OCI-LY1 (cell line): ENCODE data around the gene NDUFB3.
"Not testable (repeated sequence)": the region's sequence is repeated elsewhere in the genome, so short reads cannot be mapped to it uniquely, and the experiment has no call there.

ENCODE experiments used
- H2AFZ ChIP-seq: fragments of 200-600 bp; sonication (generic), shearing (Covaris generic); 2 replicates; pipeline ENCODE4 v1.6.0; 2014; ENCODE audit warnings: antibody characterized with exemption, mild to moderate bottlenecking, low read length
- H3F3A ChIP-seq: fragments of 200-600 bp; sonication (generic), shearing (Covaris generic); 2 replicates; pipeline ENCODE4 v1.6.0; 2014; ENCODE audit warnings: mild to moderate bottlenecking, antibody characterized with exemption, low read length, moderate library complexity; ENCODE audit not compliant: insufficient read depth
- H3K27ac ChIP-seq: fragments of 200-600 bp; sonication (generic); 2 replicates; pipeline ENCODE4 v1.5.1; 2014; ENCODE audit warnings: low read length, mixed run types, mild to moderate bottlenecking, low read depth; ENCODE audit not compliant: poor library complexity, severe bottlenecking
- H3K27me3 ChIP-seq: fragments of 200-600 bp; sonication (generic); 2 replicates; pipeline ENCODE4 v1.6.0; 2014; ENCODE audit warnings: antibody characterized with exemption, mild to moderate bottlenecking, low read length, moderate library complexity; ENCODE audit not compliant: insufficient read depth
- H3K36me3 ChIP-seq: fragments of 200-600 bp; sonication (generic); 2 replicates; pipeline ENCODE4 v1.6.1; 2014; ENCODE audit warnings: mild to moderate bottlenecking, antibody characterized with exemption, low read length, moderate library complexity, mixed read lengths; ENCODE audit not compliant: insufficient read depth
- H3K4me1 ChIP-seq: fragments of 200-600 bp; sonication (generic); 2 replicates; pipeline ENCODE4 v1.5.1; 2014; ENCODE audit warnings: mild to moderate bottlenecking, low read length, moderate library complexity; ENCODE audit not compliant: insufficient read depth, severe bottlenecking
- H3K4me2 ChIP-seq: fragments of 200-600 bp; sonication (generic), shearing (Covaris generic); 2 replicates; pipeline ENCODE4 v1.6.1; 2014; ENCODE audit warnings: low read length
- H3K4me3 ChIP-seq: fragments of 200-600 bp; sonication (generic); 2 replicates; pipeline ENCODE4 v1.5.1; 2014; ENCODE audit warnings: low read length, low read depth, mild to moderate bottlenecking, mixed read lengths; ENCODE audit not compliant: poor library complexity, severe bottlenecking
- H3K79me2 ChIP-seq: fragments of 200-600 bp; shearing (Covaris generic); 2 replicates; pipeline ENCODE4 v1.6.1; 2016; ENCODE audit warnings: mixed run types, low read length, mixed read lengths; ENCODE audit not compliant: insufficient read depth
- H3K9ac ChIP-seq: fragments of 200-600 bp; sonication (generic), shearing (Covaris generic); 2 replicates; pipeline ENCODE4 v1.6.1; 2014; ENCODE audit warnings: mild to moderate bottlenecking, low read length, mixed read lengths
- H3K9me2 ChIP-seq: fragments of 200-600 bp; sonication (generic), shearing (Covaris generic); 2 replicates; pipeline ENCODE4 v1.6.1; 2014; ENCODE audit warnings: low read depth, mild to moderate bottlenecking, low read length, mixed read lengths
- H3K9me3 ChIP-seq: fragments of 200-600 bp; shearing (Covaris generic); 2 replicates; pipeline ENCODE4 v1.6.1; 2014; ENCODE audit warnings: low read length, mixed read lengths
- H4K20me1 ChIP-seq: fragments of 200-600 bp; sonication (generic), shearing (Covaris generic); 2 replicates; pipeline ENCODE4 v1.6.0; 2016; ENCODE audit warnings: mild to moderate bottlenecking, low read length; ENCODE audit not compliant: insufficient read depth
- CTCF ChIP-seq: fragments of 200-600 bp; sonication (generic), shearing (Covaris generic); IDR thresholded peaks from 2 replicates; pipeline ENCODE4 v1.5.1; 2017; ENCODE audit warnings: mild to moderate bottlenecking, antibody characterized with exemption, low read length, moderate library complexity, mixed read lengths
- EZH2 ChIP-seq: fragments of 200-600 bp; sonication (generic), shearing (Covaris generic); IDR thresholded peaks from 2 replicates; pipeline ENCODE4 v1.8.0; 2017; ENCODE audit warnings: borderline replicate concordance, mixed run types, mild to moderate bottlenecking, antibody characterized with exemption, low read length, moderate library complexity, mixed read lengths

The NDUFB3 gene

GRCh38 chr2:201116959-201117734 is 45.3 kb downstream of the NDUFB3 start:
- Histone ChIP-seq H3K4me1 (peaks cover 60% of the 10 kb centered on the region), H3K27ac (peak overlapping the region; percentile 96)

GRCh38 chr2:201117735-201118094 is 45.9 kb downstream of the NDUFB3 start:
- Histone ChIP-seq H3K4me2 (peak overlapping the region; percentile 91), H3K4me1 (peaks cover 65% of the 10 kb centered on the region), H3K9ac (peak overlapping the region; percentile 94), H3K79me2 (peaks cover 36% of the 10 kb centered on the region), H3F3A (peaks cover 11% of the 10 kb centered on the region; the same call in 1 of the 2 replicates), H3K4me3 (peak overlapping the region; percentile 85), H3K27ac (peak overlapping the region; percentile 96)
- not testable (repeated sequence) for H4K20me1 ChIP-seq, H3K9me3 ChIP-seq, H2AFZ ChIP-seq, H3K9me2 ChIP-seq, H3K27me3 ChIP-seq, H3K36me3 ChIP-seq

More at GRCh38 chr2:201116959-201117734, 45.3 kb downstream of the NDUFB3 start:
- TF ChIP-seq EZH2 (no peak), CTCF (peak; percentile 37)
- Histone ChIP-seq H3F3A (peaks cover 11% of the 10 kb centered on the region; the same call in 1 of the 2 replicates), H3K9me2 (no peaks in the 10 kb centered on the region), H3K79me2 (peaks cover 30% of the 10 kb centered on the region), H3K9ac (peak overlapping the region; percentile 94), H2AFZ (no peak overlapping the region), H3K9me3 (no peaks in the 10 kb centered on the region), H3K4me2 (peak overlapping the region; percentile 91), H3K36me3 (no peaks in the 10 kb centered on the region), H4K20me1 (no peaks in the 10 kb centered on the region), H3K27me3 (no peaks in the 10 kb centered on the region), H3K4me3 (peak overlapping the region; percentile 85)

GRCh38 chr2:201118121-201118960 is 46.5 kb downstream of the NDUFB3 start:
- Histone ChIP-seq H3F3A (peaks cover 11% of the 10 kb centered on the region; the same call in 1 of the 2 replicates), H4K20me1 (no peaks in the 10 kb centered on the region), H3K9ac (peak overlapping the region; percentile 94), H3K27me3 (no peaks in the 10 kb centered on the region), H3K36me3 (no peaks in the 10 kb centered on the region; the same call in 1 of the 2 replicates), H3K4me2 (peak overlapping the region; percentile 91), H3K4me3 (peak overlapping the region; percentile 85), H3K27ac (peak overlapping the region; percentile 96), H2AFZ (no peak overlapping the region), H3K4me1 (peaks cover 72% of the 10 kb centered on the region), H3K9me2 (no peaks in the 10 kb centered on the region), H3K9me3 (no peaks in the 10 kb centered on the region), H3K79me2 (peaks cover 42% of the 10 kb centered on the region)
- TF ChIP-seq CTCF = peak; percentile 83
- no peak for TF ChIP-seq EZH2
